Medulla oblongata (tissue), 1 donor: ENCODE data around the gene ATP13A5.

Experiments used
- DNase-seq: peaks from one replicate; pipeline ENCODE4 v3.0.0-alpha.2; 2015; ENCODE audit errors: extremely low spot score

Gene ATP13A5

GRCh38 chr3:193378706-193379105, at the start of gene ATP13A5:
Gene ATP13A5, minus strand, starts transcription at chr3:193378753. Its CDS starts 28 bp downstream, at chr3:193378725.
- DNase-seq = no peak

- DNase-seq = no peak
These were observed 40.2 kb upstream of the ATP13A5 start for GRCh38 chr3:193418576-193419373.

GRCh38 chr3:193416629-193417028, 38.1 kb upstream of the ATP13A5 start:
- no peak for DNase-seq

GRCh38 chr3:193407688-193408087, 29.1 kb upstream of the ATP13A5 start:
- DNase-seq = no peak

GRCh38 chr3:193407112-193407511, 28.6 kb upstream of the ATP13A5 start:
- no peak for DNase-seq

GRCh38 chr3:193403307-193403706, 24.8 kb upstream of the ATP13A5 start:
- DNase-seq = no peak

- peak; percentile 48 for DNase-seq
These were observed 21.8 kb upstream of the ATP13A5 start for GRCh38 chr3:193400304-193400703.

- DNase-seq = no peak
These were observed 18.1 kb upstream of the ATP13A5 start for GRCh38 chr3:193396451-193397244.

GRCh38 chr3:193391902-193392301, 13.3 kb upstream of the ATP13A5 start:
- no peak for DNase-seq

- no peak for DNase-seq
These were observed 10.8 kb upstream of the ATP13A5 start for GRCh38 chr3:193389335-193389734.

- no peak for DNase-seq
These were observed 9.8 kb upstream of the ATP13A5 start for GRCh38 chr3:193388361-193388760.

GRCh38 chr3:193387596-193387995, 9.0 kb upstream of the ATP13A5 start:
- no peak for DNase-seq

GRCh38 chr3:193377591-193377990, 962 bp downstream of the ATP13A5 start:
- DNase-seq = no peak

- DNase-seq = no peak
These were observed 2.9 kb downstream of the ATP13A5 start for GRCh38 chr3:193375614-193376013.

- no peak for DNase-seq
These were observed 5.8 kb downstream of the ATP13A5 start for GRCh38 chr3:193372783-193373182.

- DNase-seq = no peak
These were observed 10.7 kb downstream of the ATP13A5 start for GRCh38 chr3:193367868-193368267.

GRCh38 chr3:193357291-193357690, 21.3 kb downstream of the ATP13A5 start:
- DNase-seq = no peak

- no peak for DNase-seq
These were observed 24.1 kb downstream of the ATP13A5 start for GRCh38 chr3:193354423-193354822.

- no peak for DNase-seq
These were observed 27.8 kb downstream of the ATP13A5 start for GRCh38 chr3:193350744-193351143.

- DNase-seq = no peak
These were observed 29.9 kb downstream of the ATP13A5 start for GRCh38 chr3:193348686-193349085.

- no peak for DNase-seq
These were observed 30.7 kb downstream of the ATP13A5 start for GRCh38 chr3:193347521-193348501.

- DNase-seq = no peak
These were observed 32.3 kb downstream of the ATP13A5 start for GRCh38 chr3:193346259-193346658.
